Measurements from ENCODE around the gene SARDH.

SARDH gene

GRCh38 chr9:133656211-133657119 is 81.7 kb downstream of the SARDH start:
- in situ Hi-C loops (cut with HindIII; ENCODE audit: low sequenced_read_pairs): loop anchor here (25.0 kb wide), 1 partner anchor 94 kb away; no protein-coding TSS in a partner anchor

- in situ Hi-C loops (cut with HindIII; ENCODE audit: low sequenced_read_pairs): loop anchor here (25.0 kb wide), 1 partner anchor 93 kb away; no protein-coding TSS in a partner anchor
Observed at GRCh38 chr9:133655701-133656100, 82.5 kb downstream of the SARDH start.

GRCh38 chr9:133654736-133655657 is 83.2 kb downstream of the SARDH start:
- in situ Hi-C loops (cut with HindIII; ENCODE audit: low sequenced_read_pairs): loop anchor here (25.0 kb wide), 1 partner anchor 93 kb away; no protein-coding TSS in a partner anchor

GRCh38 chr9:133653638-133654037 is 84.5 kb downstream of the SARDH start:
- in situ Hi-C loops (cut with HindIII; ENCODE audit: low sequenced_read_pairs): loop anchor here (25.0 kb wide), 1 partner anchor 91 kb away; no protein-coding TSS in a partner anchor

- in situ Hi-C loops (cut with HindIII; ENCODE audit: low sequenced_read_pairs): loop anchor here (25.0 kb wide), 1 partner anchor 88 kb away; no protein-coding TSS in a partner anchor
Observed at GRCh38 chr9:133650026-133650425, 88.1 kb downstream of the SARDH start.

- in situ Hi-C loops (cut with HindIII; ENCODE audit: low sequenced_read_pairs): no loop called here
Observed at GRCh38 chr9:133649194-133649593, 89.0 kb downstream of the SARDH start.

- in situ Hi-C loops (cut with HindIII; ENCODE audit: low sequenced_read_pairs): no loop called here
Observed at GRCh38 chr9:133647765-133648469, 90.2 kb downstream of the SARDH start.

GRCh38 chr9:133647148-133647547 is 91.0 kb downstream of the SARDH start:
- in situ Hi-C loops (cut with HindIII; ENCODE audit: low sequenced_read_pairs): no loop called here

- in situ Hi-C loops (cut with HindIII; ENCODE audit: low sequenced_read_pairs): no loop called here
Observed at GRCh38 chr9:133645021-133645765, 93.0 kb downstream of the SARDH start.

- in situ Hi-C loops (cut with HindIII; ENCODE audit: low sequenced_read_pairs): no loop called here
Observed at GRCh38 chr9:133643978-133644760, 94.0 kb downstream of the SARDH start.

GRCh38 chr9:133643362-133643755 is 94.8 kb downstream of the SARDH start:
- in situ Hi-C loops (cut with HindIII; ENCODE audit: low sequenced_read_pairs): no loop called here

GRCh38 chr9:133642708-133643361 is 95.3 kb downstream of the SARDH start:
- in situ Hi-C loops (cut with HindIII; ENCODE audit: low sequenced_read_pairs): no loop called here

- in situ Hi-C loops (cut with HindIII; ENCODE audit: low sequenced_read_pairs): no loop called here
Observed at GRCh38 chr9:133641861-133642595, 96.1 kb downstream of the SARDH start.

GRCh38 chr9:133641396-133641655 is 96.8 kb downstream of the SARDH start:
- in situ Hi-C loops (cut with HindIII; ENCODE audit: low sequenced_read_pairs): no loop called here

- in situ Hi-C loops (cut with HindIII; ENCODE audit: low sequenced_read_pairs): no loop called here
Observed at GRCh38 chr9:133640580-133641395, 97.4 kb downstream of the SARDH start.

GRCh38 chr9:133640160-133640559 is 98.0 kb downstream of the SARDH start:
- in situ Hi-C loops (cut with HindIII; ENCODE audit: low sequenced_read_pairs): no loop called here

GRCh38 chr9:133639613-133640012 is 98.5 kb downstream of the SARDH start:
- in situ Hi-C loops (cut with HindIII; ENCODE audit: low sequenced_read_pairs): no loop called here
